Suprapubic skin (tissue), 4 donors: ENCODE results near the gene SDR42E2.

Source experiments
- CTCF ChIP-seq, 2 donors: fragments of 200-600 bp in 1 of 2; fragments of 450-650 bp in 1 of 2; sonication (generic) in 1 of 2; IDR thresholded peaks; one replicate each; pipeline ENCODE4 v1.5.1; 2016 to 2019; ENCODE audit warnings: antibody characterized with exemption in 2 of 2, mild to moderate bottlenecking in 1 of 2, moderate library complexity in 1 of 2
- EP300 ChIP-seq: sonication (generic); formaldehyde crosslinking; IDR thresholded peaks from one replicate; pipeline ENCODE4 v1.6.1; 2017; ENCODE audit warnings: antibody characterized with exemption
- POLR2AphosphoS5 ChIP-seq, 3 donors: sonication (generic); formaldehyde crosslinking; IDR thresholded peaks; one replicate each; pipeline ENCODE4 v1.6.1; 2017; ENCODE audit warnings: antibody characterized with exemption in 3 of 3

- TF ChIP-seq EP300: no peak
- no peak for TF ChIP-seq CTCF (IDR thresholded peaks at IDR 0.05)
- no peak for TF ChIP-seq POLR2AphosphoS5 (IDR thresholded peaks at IDR 0.05)
Observed at GRCh38 chr16:22189473-22190080, 27.3 kb downstream of the SDR42E2 start.
